Transverse colon (tissue), 3 donors: ENCODE data around the gene MPPED2.

Experiments
- CTCF ChIP-seq, 5 experiments: fragments of 200-600 bp in 3 of 5; fragments of 450-650 bp in 2 of 5; sonication (generic) in 3 of 5; IDR thresholded peaks; 1 replicate in 2 of 5; 2 replicates in 3 of 5; pipeline ENCODE4 v1.5.1; 2016 to 2017; ENCODE audit warnings: antibody characterized with exemption in 5 of 5, inconsistent platforms in 3 of 5, mild to moderate bottlenecking in 2 of 5, moderate library complexity in 1 of 5
- EP300 ChIP-seq: sonication (generic); formaldehyde crosslinking; IDR thresholded peaks from one replicate; pipeline ENCODE4 v1.6.1; 2017; ENCODE audit warnings: antibody characterized with exemption, low read depth
- POLR2A ChIP-seq: fragments of 450-650 bp; IDR thresholded peaks from one replicate; pipeline ENCODE4 v1.6.1; 2016; ENCODE audit warnings: antibody characterized with exemption, mild to moderate bottlenecking, moderate library complexity

GRCh38 chr11:30568931-30569330 lies 17.2 kb downstream of the MPPED2 start:
- TF ChIP-seq CTCF (IDR thresholded peaks at IDR 0.05): no peak
- TF ChIP-seq EP300: no peak
- no peak for TF ChIP-seq POLR2A
